NCI-H1417 treated with DMSO at 0.1 percent for 48 hours (cell line): ENCODE data around the gene RNF214.
"Not testable (repeated sequence)": the region's sequence is repeated elsewhere in the genome, so short reads cannot be mapped to it uniquely, and the experiment has no call there.

Experiments used
- DNase-seq: peaks from one replicate; lab custom pipeline; 2025; lab: John Stamatoyannopoulos, UW

The RNF214 gene

DNA sequence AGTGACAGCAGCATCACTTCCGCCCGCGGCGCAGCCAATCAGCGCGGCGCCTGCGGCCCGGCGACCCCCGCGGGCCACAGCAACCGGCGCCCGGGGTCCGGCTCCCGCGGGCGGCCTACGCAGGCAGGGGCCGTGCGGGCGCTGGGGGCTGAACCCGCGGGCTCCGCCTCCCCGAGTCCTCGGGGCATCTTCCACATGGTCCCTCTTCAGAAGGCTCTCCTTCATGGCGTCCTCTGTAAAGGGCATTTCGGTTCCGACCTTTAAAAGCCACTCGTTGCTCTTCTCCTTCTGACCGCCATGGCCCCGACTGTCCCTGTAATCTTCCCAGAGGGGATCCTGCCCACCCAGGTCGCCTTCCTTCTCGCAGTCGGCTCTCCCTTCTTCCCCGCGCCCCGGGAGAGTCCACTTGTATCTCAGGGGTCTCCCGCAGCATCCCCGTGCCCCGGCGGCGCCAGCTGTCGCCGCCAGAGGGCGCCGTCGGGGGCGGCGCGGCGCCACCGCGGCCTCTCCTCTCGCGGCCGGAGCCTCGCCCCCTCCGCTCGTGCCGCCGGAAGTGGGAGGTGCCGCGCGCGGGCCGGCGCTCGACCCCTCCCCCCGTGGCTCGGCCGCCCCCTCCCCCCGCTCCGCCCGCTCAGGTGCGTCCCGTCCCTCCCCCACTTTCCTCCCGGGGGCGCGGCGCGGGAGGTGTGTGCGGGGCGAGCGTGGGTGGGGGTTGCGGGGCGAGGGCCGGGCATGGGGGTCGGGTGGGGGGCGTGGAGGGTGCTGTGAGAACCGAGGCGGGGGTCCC is at the start of gene RNF214:
TSS of gene RNF214 (plus strand) at position 580 of the 787 bp plus-strand sequence. CDS start 1,602 bp downstream, outside the sequence.
- peak; percentile 43 for DNase-seq

DNA sequence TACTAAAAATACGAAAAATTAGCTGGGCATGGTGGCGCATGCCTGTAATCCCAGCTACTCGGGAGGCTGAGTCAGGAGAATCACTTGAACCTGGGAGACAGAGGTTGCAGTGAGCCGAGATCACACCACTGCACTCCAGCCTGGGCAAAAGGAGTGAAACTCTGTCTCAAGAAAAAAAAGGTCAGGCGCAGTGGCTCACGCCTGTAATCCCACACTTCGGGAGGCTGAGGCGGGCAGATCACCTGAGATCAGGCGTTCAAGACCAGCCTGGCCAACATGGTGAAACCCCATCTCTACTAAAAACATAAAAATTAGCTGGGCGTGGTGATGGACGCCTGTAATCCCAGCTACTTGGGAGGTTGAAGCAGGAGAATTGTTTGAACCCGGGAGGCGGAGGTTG is 49.3 kb upstream of the RNF214 start:
- DNase-seq = not testable (repeated sequence)

DNA sequence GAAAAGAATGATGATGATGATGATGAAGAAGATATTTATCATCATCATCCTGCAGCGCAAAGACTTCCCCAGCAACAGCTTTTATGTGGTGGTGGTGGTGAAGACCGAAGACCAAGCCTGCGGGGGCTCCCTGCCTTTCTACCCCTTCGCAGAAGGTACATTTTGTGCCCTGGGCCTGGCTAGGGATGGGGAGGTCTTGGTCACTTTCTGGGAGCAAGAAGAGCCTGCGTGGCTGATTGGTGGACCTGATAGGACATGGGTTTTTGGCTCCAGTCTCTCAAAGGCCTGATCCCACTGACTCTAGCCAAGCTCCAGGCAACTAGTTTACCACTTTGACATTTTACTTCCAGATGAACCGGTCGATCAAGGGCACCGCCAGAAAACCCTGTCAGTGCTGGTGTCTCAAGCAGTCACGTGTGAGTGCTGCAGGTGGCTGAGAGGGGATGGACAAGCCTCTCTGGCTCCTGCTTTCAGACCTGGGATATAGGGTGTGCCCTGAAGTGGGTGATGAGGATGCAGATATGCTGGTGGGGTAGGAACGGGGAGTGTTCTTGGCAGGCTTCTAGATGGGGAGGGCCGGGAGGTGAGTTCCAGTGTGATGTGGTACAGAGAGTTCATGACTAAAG is 48.6 kb upstream of the RNF214 start:
- DNase-seq = no peak

DNA sequence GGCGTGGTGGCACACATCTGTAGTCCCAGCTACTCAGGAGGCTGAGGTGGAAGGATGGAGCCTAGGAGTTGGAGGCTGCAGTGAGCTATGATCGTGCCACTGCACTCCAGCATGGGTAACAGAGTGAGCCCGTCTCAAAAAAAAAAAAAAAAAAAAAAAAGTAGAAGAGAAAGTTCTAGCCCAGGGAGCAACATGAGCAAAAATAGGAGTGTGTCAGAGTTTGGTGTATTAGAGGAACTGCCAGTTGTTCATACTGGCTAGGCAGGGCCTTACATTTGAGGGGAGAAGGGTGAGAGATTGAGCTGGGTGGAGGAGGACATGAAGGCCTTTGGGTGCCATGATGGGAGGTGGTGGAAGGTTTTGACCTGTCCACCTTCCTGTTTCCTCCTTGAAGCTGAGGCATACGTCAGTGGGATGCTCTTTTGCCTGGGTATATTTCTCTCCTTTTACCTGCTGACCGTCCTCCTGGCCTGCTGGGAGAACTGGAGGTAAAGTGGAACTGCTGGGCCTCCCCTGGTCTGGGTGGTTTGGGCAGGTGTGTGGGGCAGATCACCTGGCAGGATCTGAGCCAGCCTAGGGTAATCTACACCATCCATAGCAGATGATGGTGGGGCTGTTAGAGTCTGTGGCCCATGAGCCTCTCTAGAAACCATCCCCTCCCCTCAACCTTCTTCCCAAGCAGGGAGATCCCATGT is 46.6 kb upstream of the RNF214 start:
- DNase-seq = no peak

DNA sequence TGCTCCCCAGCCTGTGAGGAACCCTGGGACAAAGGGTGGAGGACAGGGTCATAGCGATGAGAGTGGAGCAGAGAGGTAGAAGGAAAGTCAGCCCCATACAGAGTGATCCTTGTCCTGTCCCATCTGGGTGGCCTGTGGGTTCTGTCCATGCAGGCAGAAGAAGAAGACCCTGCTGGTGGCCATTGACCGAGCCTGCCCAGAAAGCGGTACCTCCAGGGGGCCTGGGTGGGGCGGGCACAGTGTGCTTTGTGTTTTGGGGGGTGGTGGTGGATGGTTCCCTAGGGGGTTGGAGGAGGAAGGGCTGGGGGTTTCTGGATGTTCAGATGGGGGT is 46.1 kb upstream of the RNF214 start:
- DNase-seq = no peak

DNA sequence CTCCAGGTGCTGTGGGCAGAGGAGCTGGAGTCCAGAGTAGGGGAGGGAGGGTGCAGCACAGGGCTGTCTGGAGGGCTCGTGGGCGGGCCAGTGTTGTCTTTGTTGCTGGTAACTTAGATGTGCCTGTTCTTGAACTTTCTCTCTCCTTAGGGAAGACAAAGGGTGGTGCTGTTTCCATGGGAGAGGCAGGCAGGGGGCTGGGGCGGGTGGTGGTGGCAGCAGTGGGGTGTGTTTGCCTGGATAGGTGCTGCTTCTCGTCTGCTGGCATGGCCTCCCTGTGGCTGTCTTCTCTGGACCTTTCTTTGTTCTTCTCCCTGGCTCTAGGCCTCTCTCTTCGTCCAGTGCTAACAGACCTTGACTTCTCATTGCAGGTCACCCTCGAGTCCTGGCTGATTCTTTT is 45.5 kb upstream of the RNF214 start:
- DNase-seq = no peak

DNA sequence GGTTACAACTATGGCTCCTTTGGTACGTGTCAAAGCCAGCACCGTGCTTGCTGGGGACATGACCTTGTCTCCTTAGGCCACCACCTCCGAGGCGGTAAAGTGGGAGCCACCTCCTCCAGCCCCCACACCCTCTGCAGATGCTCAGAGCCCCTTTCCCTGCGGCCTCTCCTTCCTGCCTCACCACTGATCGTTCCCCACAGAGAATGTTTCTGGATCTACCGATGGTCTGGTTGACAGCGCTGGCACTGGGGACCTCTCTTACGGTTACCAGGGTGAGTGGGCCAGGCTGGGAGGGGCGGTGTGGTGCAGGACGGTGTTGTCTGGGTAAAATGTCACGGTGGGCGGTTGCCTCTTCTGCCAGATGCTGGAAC is 45.1 kb upstream of the RNF214 start:
- DNase-seq = no peak

DNA sequence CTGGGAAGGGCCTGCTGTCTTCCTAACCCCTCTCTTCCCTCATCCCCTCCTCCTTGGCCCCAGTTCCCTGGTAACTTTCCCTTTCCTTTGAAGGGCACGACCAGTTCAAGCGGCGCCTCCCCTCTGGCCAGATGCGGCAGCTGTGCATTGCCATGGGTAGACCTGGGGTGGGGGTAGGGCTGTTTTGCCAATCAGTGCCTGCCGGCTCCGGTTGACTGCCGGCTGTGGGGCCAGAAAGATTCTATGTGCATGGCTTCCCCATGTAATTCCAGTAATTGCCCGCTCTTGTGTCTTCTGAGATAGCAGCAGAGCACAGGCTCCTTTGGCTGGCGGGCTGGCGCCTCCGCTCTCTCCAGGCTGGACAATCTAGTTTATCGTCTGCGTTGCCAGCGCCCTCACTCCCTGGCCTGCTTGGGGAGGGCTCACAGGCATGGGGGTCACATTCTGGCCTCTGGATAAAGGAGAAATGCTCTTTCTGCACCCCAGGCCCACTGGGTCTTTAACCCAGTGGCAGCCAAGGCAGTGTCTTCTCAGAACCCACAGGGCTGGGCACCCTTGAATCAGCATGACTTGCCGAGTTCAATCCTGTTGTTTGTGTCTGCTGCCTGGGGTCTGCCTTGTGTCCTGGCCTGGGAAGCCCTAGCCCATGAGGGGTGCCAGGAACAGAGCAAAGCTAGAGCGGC is 44.5 kb upstream of the RNF214 start:
- DNase-seq = no peak

DNA sequence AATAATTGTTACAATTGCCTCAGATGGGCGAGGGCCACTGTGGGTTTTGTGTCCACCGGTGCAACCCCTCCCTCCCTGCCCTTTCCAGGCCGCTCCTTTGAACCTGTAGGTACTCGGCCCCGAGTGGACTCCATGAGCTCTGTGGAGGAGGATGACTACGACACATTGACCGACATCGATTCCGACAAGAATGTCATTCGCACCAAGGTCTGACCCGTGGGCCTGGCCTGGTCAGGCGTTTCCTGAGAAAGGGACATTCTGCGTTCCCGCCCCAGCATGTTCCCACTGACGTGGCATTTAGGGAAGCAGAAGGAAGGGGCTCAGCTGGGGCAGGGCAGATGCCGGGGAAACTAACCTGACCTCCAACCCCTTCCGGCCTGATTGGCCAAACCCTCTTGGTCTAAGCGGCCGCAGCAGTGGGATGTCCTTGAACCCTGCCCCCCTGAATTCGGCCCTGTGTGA is 43.8 kb upstream of the RNF214 start:
- no peak for DNase-seq

DNA sequence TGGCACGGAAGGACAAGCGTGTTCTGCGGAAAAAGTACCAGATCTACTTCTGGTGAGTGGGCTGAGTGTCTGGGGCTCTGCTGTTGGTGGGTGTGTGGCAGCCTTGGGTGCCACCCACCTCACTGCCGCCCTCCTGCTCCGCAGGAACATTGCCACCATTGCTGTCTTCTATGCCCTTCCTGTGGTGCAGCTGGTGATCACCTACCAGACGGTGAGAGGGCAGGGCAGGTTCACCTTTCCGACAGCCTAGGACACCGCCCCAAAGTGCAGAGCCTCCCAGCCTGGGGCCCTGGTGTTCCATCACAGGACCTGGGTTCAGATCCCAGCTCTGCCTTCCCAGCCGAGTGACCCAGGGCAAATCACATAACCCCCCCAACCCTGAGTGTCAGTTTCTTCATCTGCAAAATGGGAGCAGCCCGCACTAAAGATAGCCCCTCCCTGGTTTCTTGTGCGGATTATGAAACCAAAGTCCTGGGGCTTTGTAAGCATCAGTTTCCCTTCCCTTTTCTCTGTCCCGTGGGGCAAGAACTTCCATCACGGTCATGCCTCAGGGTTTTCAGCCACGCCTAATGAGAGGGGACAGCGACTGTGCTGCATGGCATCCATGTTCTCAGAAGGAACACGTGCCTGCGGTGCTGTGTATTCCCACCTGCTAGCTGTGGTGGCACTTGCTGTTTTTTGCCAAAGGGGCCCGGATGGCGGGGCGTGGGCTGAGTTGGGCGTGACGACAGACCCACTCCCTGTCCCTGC is 43.1 kb upstream of the RNF214 start:
- DNase-seq = no peak

DNA sequence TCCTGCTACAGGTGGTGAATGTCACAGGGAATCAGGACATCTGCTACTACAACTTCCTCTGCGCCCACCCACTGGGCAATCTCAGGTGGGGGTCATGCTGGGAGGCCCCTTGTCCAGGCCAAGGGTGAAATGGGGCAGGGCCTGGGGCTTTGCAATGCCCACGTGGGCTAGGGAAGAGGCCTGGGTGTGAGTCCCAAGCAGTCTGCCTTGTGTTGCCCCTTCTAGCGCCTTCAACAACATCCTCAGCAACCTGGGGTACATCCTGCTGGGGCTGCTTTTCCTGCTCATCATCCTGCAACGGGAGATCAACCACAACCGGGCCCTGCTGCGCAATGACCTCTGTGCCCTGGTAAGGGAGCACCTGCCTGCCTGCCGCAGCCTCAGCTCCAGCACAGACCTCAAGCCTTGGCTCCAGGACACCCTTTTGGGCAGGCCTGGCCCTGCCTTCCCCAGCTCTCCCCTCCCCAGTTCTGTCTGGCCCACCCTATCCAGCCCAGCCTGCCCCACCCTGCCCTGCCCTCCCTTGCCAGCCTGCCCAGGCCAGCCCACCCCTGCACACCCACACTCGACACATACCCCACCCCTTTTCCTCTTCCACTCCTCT is 42.4 kb upstream of the RNF214 start:
- DNase-seq = no peak

DNA sequence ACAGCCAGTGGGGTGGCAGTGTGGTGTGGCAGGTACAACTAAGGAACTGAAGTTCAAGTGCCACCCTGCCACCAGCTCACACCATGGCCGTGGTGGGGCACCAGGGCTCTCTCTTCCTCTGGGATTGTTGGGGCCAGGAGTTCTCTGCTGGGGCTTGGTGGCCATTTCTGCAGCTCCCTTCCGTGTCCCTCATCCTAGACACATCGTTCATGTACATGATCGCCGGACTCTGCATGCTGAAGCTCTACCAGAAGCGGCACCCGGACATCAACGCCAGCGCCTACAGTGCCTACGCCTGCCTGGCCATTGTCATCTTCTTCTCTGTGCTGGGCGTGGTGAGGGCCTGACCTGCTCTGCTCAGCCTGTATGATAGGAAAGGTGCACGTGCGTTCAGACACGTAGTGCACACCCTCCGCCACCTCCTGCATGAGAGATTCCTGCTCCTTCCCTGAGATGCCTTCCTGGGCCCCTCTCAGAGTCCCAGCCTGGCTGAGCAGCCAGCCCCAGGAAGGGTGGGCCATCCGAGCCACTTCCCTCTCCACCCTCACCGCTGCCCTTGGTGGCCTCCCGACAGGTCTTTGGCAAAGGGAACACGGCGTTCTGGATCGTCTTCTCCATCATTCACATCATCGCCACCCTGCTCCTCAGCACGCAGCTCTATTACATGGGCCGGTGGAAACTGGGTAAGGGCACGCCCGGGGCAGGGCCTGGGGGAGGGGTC is 40.6 kb upstream of the RNF214 start:
- DNase-seq = no peak

DNA sequence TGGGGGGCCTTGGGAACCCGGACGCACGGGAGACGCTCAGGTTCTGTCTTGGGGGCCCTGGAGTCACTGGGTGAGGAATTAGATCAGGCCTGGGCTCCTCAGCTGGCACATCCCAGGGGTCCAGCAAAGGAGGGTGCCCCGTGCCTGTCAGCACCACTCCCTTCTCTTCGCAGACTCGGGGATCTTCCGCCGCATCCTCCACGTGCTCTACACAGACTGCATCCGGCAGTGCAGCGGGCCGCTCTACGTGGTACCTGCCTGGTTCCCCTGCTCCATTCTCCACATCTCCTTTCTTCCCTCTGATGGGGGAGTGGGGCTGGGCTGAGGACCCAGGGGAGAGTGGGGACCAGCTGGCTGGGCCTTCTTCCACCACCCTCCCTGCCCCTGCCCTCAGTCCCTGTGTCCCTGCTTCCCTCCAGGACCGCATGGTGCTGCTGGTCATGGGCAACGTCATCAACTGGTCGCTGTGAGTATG is 40.0 kb upstream of the RNF214 start:
- DNase-seq = no peak

DNA sequence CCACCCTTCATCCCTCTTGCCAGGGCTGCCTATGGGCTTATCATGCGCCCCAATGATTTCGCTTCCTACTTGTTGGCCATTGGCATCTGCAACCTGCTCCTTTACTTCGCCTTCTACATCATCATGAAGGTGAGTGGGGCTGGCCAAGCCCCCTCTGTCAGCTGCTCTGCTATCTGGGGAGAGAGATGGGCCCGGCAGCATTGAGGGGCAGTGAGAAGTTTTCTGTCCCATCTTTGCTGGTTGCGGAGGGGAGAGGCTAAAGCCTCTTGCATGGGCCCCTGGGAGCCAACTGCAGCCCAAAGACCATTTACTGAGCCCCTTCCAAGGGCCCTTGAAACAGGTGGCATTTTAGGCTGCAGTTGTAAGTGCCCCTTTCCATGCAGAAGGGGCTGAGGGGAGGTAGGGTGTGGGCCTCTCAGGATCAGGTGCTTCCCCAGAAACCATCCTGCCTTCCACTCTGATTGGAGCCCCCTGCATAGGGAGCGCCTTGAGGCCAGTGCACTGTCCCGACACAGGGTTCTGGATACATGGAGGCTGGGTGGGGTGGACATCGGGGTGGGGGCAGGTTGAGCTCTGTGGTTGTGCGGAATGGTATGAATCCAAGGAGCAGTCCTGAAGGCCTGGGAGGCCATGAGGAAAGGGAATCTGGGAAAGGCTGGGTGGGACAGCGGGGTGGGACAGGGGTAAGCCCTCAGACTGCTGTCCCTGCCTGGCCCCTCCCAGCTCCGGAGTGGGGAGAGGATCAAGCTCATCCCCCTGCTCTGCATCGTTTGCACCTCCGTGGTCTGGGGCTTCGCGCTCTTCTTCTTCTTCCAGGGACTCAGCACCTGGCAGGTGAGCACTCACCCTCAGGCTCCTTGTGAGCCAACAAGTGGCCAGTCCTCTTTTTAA is 39.1 kb upstream of the RNF214 start:
- DNase-seq = no peak

DNA sequence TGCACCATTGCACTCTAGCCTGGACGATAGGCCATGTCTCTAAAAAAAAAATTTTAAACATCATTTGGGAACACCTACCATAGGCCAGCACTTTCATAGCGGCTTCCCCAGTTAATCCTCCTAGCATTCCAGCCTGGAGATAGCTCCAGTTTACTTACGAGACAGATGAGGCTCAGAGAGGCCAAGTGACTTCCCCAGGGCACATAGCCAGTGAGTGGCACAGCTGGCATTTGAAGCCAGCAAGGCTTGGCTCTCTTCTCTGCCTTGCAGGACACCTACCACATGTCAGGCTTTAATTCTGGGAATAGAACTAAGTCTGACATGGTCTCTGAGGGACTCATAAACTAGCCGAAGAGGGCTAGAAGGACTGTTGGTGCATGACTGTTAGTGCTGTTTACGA is 38.2 kb upstream of the RNF214 start:
- DNase-seq = no peak

DNA sequence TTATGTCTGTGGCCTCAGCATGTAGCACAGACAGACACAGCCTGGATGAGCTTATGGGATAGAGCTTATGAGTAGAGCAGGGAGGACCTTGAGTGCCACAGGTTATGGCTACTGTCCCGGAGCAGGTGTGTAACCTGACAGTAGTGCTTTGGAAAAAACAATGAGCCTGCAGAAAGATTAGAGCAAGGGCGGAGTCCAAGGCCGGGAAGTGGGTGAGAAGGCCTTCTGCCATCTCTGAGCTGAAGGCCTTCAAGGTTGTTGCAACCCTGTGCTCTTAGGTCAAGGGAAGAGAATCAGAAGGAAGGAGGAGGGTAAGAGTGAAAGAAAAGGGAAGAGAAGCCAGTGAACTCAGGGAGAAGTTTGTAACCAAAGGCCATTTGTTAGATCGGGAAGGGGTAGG is 37.2 kb upstream of the RNF214 start:
- no peak for DNase-seq

DNA sequence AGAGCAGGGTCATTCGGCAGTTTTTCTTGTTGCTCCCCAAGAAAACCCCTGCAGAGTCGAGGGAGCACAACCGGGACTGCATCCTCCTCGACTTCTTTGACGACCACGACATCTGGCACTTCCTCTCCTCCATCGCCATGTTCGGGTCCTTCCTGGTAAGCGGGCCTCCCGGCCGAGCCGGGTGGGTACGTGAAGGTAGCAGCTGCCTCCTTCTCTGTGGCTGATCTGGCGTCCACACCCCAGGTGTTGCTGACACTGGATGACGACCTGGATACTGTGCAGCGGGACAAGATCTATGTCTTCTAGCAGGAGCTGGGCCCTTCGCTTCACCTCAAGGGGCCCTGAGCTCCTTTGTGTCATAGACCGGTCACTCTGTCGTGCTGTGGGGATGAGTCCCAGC is 36.7 kb upstream of the RNF214 start:
- DNase-seq = no peak

DNA sequence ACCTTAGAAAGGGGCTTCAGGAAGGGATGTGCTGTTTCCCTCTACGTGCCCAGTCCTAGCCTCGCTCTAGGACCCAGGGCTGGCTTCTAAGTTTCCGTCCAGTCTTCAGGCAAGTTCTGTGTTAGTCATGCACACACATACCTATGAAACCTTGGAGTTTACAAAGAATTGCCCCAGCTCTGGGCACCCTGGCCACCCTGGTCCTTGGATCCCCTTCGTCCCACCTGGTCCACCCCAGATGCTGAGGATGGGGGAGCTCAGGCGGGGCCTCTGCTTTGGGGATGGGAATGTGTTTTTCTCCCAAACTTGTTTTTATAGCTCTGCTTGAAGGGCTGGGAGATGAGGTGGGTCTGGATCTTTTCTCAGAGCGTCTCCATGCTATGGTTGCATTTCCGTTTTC is 35.5 kb upstream of the RNF214 start:
- no peak for DNase-seq
